ENCODE results near the gene CREG1.

DNA sequence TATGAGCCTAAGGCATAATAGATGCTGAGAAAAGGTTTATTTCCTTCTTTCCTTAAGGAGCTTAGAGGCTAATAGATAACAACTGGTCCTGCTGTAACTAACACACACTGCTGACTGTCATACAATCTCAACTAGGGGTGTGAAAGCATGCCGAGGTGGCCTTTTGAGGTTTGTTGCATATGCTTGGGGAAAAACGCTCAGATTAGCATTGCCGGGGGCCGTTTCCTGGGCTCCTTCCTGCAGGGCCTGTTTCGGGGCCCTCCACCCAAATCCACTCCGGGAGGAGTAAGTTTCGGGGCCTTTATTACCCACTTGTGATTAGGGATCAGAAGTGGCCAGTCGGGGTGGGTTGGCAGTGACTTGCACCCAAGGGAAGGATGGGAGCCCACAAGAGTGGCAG lies 49.3 kb upstream of the CREG1 start:
- TF ChIP-seq CTCF (IDR thresholded peaks at IDR 0.05) = no peak
- TF ChIP-seq POLR2A (IDR thresholded peaks at IDR 0.05) = no peak
- no peak for TF ChIP-seq POLR2AphosphoS5 (IDR thresholded peaks at IDR 0.05)

Data from gastroesophageal sphincter (tissue), 3 donors.